GM12865 (cell line): ENCODE measurements around the gene SCN5A.

ENCODE experiments used
- DNase-seq: peaks from one replicate; pipeline ENCODE4 v3.0.0; 2010; ENCODE audit warnings: low read depth
- H3K4me3 ChIP-seq: 2 replicates; pipeline ENCODE4 v1.5.1; 2011; ENCODE audit warnings: mild to moderate bottlenecking, low read depth, low read length, control low read depth
- CTCF ChIP-seq: IDR thresholded peaks from 2 replicates; pipeline ENCODE4 v1.5.1; 2011; ENCODE audit warnings: low read length, control low read depth, low read depth, inconsistent platforms; ENCODE audit not compliant: insufficient read depth; ENCODE audit errors: missing control alignments

The SCN5A gene

DNA sequence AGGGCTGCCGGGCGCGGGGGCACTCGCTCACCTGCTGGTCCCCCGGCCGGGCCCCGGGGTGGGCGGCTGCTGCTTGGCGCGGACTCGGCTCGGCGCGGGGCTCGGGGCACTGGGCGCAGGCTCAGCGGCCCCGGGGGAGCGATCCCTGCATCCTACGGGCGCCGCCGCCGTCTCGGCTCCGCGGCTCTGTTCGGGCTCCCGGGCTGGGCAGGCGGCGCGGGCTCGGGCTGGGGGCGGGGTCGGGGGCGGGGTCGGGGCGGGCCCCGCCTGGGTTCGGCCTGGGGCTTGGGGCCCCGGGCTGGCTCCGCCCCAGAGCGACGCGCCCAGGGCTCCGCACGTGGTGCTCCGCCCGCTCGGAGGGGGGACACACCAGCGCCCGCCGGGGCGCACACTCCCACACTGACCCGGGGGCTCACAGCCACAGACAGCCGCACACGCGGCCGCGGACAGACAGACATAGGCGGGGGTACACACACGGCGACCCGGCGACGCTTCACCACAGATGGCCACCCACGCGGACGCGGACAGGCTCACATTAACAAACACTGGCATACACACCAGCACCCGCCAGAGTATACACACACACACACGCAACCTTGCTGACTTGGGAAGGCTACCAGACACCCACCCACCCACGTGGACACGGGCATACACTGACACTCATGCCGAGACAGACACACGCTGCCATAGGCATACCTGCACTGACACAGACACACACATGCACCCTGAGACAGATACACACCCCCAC lies at the start of gene SCN5A:
Gene SCN5A (minus strand): TSS at position 188 of the 748 bp plus-strand sequence. CDS start 16,380 bp downstream, outside the sequence.
- H3K4me3 ChIP-seq, result peak within 1 kb of the TSS; percentile 17; the same call in 1 of the 2 replicates
- DNase-seq, result peak; percentile 31
- no peak for TF ChIP-seq CTCF

DNA sequence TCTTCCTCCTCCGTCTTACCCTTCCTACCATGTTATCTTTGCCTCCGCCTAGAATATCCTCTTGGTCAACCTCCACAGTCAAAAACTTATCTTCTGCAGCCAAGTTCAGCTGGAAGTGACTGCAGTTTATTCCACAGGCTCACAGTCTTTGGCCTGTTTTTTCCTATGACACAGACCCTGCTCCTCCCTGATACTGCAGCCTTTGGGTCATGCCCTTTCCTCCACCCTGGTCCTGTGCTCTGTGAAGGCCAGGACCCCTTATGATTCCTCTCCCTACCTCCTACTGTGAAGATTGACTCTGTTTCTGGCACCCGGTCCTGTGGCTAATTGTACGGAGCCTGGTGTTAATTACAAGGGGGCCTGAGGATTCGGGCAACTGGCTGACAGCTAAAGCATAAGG lies 49.3 kb upstream of the SCN5A start:
- no peak overlapping the region for H3K4me3 ChIP-seq
- no peak for TF ChIP-seq CTCF
- DNase-seq, result no peak

GRCh38 chr3:38698061-38698460 lies 48.6 kb upstream of the SCN5A start:
- no peak for TF ChIP-seq CTCF
- H3K4me3 ChIP-seq, result no peak overlapping the region
- DNase-seq, result no peak

DNA sequence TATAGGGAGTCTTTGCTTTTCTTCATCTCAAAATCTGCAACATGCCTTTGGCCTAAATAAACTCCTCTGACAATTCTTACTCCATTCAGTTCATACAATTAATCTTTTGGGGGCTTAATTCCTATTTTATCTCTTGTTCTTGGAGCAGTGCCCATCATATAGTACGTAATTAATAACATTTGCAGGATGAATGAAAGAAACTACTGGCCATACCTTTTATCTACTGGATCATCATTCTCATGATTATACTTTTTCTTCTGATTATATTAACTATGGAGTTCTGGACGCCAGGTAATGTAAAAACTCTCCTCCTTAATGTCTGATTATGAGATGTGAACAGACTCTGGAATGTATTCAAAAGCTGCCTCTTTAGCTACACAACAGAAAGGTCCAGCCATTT lies 46.5 kb upstream of the SCN5A start:
- TF ChIP-seq CTCF, result no peak
- no peak overlapping the region for H3K4me3 ChIP-seq
- no peak for DNase-seq

DNA sequence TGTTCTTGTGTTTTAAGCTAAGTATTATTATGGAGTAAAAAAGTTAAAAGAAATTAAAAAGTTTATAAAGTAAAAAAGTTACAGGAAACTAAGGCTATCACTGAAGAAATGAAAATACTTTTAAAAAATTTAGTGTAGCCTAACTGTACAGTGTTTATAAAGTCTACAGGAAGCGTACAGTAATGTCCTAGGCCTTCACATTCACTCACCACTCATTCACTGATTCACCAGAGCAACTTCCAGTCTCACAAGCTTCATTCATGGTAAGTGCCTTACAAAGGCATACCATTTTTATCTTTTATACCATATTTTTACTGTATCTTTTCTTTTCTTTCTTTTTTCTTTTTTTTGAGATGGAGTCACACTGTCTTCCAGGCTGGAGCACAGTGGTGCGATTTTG lies 40.7 kb upstream of the SCN5A start:
- no peak for TF ChIP-seq CTCF
- no peak for DNase-seq
- H3K4me3 ChIP-seq, result no peak overlapping the region

- no peak overlapping the region for H3K4me3 ChIP-seq
- DNase-seq, result no peak
- TF ChIP-seq CTCF, result no peak
Measured at GRCh38 chr3:38689774-38690173, 40.3 kb upstream of the SCN5A start.

- TF ChIP-seq CTCF, result no peak
- H3K4me3 ChIP-seq, result no peak overlapping the region
Measured at GRCh38 chr3:38689346-38689745, 39.9 kb upstream of the SCN5A start.

More at GRCh38 chr3:38689346-38689745, 39.9 kb upstream of the SCN5A start:
- DNase-seq, result no peak
